Endothelial cell of umbilical vein (primary cell): ENCODE results near the gene ZNF74.

Experiments used
- CTCF ChIP-seq, 2 donors: IDR thresholded peaks; 1 replicate in 1 of 2; 2 replicates in 1 of 2; pipeline ENCODE4 v1.5.1; 2011; ENCODE audit warnings: low read length in 2 of 2, mild to moderate bottlenecking in 2 of 2, moderate library complexity in 2 of 2, control low read depth in 1 of 2, inconsistent platforms in 1 of 2, low read depth in 1 of 2; ENCODE audit not compliant: insufficient read depth in 1 of 2; ENCODE audit errors: extremely low read depth in 1 of 2
- EZH2 ChIP-seq: IDR thresholded peaks from 2 replicates; pipeline ENCODE4 v1.6.1; 2012; ENCODE audit warnings: borderline replicate concordance, low read depth, mild to moderate bottlenecking, moderate library complexity, low read length, inconsistent platforms; ENCODE audit not compliant: severe bottlenecking
- JUN ChIP-seq: IDR thresholded peaks from 2 replicates; pipeline ENCODE4 v1.6.1; 2011; ENCODE audit warnings: borderline replicate concordance, low read depth; ENCODE audit not compliant: insufficient read length, insufficient read depth
- MAX ChIP-seq: IDR thresholded peaks from 2 replicates; pipeline ENCODE4 v1.6.1; 2011; ENCODE audit not compliant: insufficient read depth, insufficient read length
- MYC ChIP-seq: IDR thresholded peaks from one replicate; pipeline ENCODE4 v1.6.1; 2011; ENCODE audit warnings: mild to moderate bottlenecking, low read depth, low read length
- POLR2A ChIP-seq: IDR thresholded peaks from 2 replicates; pipeline ENCODE4 v1.6.1; 2012; ENCODE audit warnings: low read depth, mild to moderate bottlenecking, control low read depth, low read length
- POLR2AphosphoS5 ChIP-seq: IDR thresholded peaks from 2 replicates; pipeline ENCODE4 v1.6.1; 2012; ENCODE audit warnings: low read depth, mild to moderate bottlenecking, control low read depth, low read length, moderate library complexity; ENCODE audit not compliant: insufficient read depth

GRCh38 chr22:20434264-20434751, 40.4 kb downstream of the ZNF74 start:
- TF ChIP-seq EZH2 (no peak), CTCF (IDR thresholded peaks at IDR 0.05; ENCODE audit: extremely low read depth in 1 of 2, insufficient read depth in 1 of 2, low read depth in 1 of 2, low read length in 2 of 2) (no peak), POLR2A (no peak), POLR2AphosphoS5 (no peak), MAX (no peak), JUN (no peak), MYC (no peak)
